ENCODE results near the gene ADPRS. TPM values are rescaled to one million over a fixed set of nuclear protein-coding genes. Genes with fewer than 3 reads are reported as not detected.

Gene ADPRS
- total RNA-seq, 2 experiments from 2014 or later = 22.6 to 24.6 TPM

GRCh38 chr1:36112823-36113222, 24.1 kb downstream of the ADPRS start:
- TF ChIP-seq CTCF (IDR thresholded peaks at IDR 0.05) = no peak
- intact Hi-C loops (cut with DNase I, micrococcal nuclease) = no loop called here
- Mint-ChIP-seq H3K27me3 (no peaks in the 10 kb centered on the region), H3K4me3 (no peak overlapping the region), H3K27ac (no peak overlapping the region), H3K9me3 (no peaks in the 10 kb centered on the region), H3K4me1 (ENCODE audit: low read depth) (peaks cover 35% of the 10 kb centered on the region), H3K36me3 (ENCODE audit: low read depth) (no peaks in the 10 kb centered on the region)
- no peaks in the 10 kb centered on the region for H3K9me3 ChIP-seq (ENCODE audit: control insufficient read depth in 1 of 2, insufficient read depth in 1 of 2, low read length in 2 of 2)
- H3K4me3 ChIP-seq (ENCODE audit: low read length) = no peak overlapping the region
- CTCF ChIA-PET = no interaction called here
- no peaks in the 10 kb centered on the region for H3K36me3 ChIP-seq (ENCODE audit: insufficient read depth, low read length)
- H3K27ac ChIP-seq (ENCODE audit: low read depth in 1 of 2, low read length in 2 of 2) = no peak overlapping the region
- H3K27me3 ChIP-seq (ENCODE audit: control insufficient read depth in 1 of 2, insufficient read depth in 2 of 2, low read length in 2 of 2) = no peaks in the 10 kb centered on the region
- ATAC-seq (ENCODE audit: poor library complexity) (no peak), DNase-seq (no peak)
- peaks cover 15% of the 10 kb centered on the region for H3K4me1 ChIP-seq (ENCODE audit: insufficient read depth, low read length)
- POLR2A ChIA-PET = no interaction called here

GRCh38 chr1:36114371-36114770, 25.7 kb downstream of the ADPRS start:
- DNase-seq (no peak), ATAC-seq (ENCODE audit: poor library complexity) (no peak)
- CTCF ChIA-PET = interaction anchor here (0.6 kb wide), 1 partner anchor 463 kb away, joined by 3 read pairs; no protein-coding TSS in a partner anchor
- H3K36me3 Mint-ChIP-seq (ENCODE audit: low read depth) = no peaks in the 10 kb centered on the region
- TF ChIP-seq CTCF (IDR thresholded peaks at IDR 0.05) = no peak
- POLR2A ChIA-PET = no interaction called here
- Histone ChIP-seq H3K9me3 (ENCODE audit: control insufficient read depth in 1 of 2, insufficient read depth in 1 of 2, low read length in 2 of 2) (no peaks in the 10 kb centered on the region), H3K27ac (ENCODE audit: low read depth in 1 of 2, low read length in 2 of 2) (no peak overlapping the region), H3K27me3 (ENCODE audit: control insufficient read depth in 1 of 2, insufficient read depth in 2 of 2, low read length in 2 of 2) (no peaks in the 10 kb centered on the region), H3K4me3 (ENCODE audit: low read length) (no peak overlapping the region), H3K36me3 (ENCODE audit: insufficient read depth, low read length) (no peaks in the 10 kb centered on the region), H3K4me1 (ENCODE audit: insufficient read depth, low read length) (peaks cover 4% of the 10 kb centered on the region)
- no peak overlapping the region for H3K4me3 Mint-ChIP-seq
- H3K27ac Mint-ChIP-seq = no peak overlapping the region
- intact Hi-C loops (cut with DNase I, micrococcal nuclease) = no loop called here
- peaks cover 3% of the 10 kb centered on the region for H3K27me3 Mint-ChIP-seq
- no peaks in the 10 kb centered on the region for H3K9me3 Mint-ChIP-seq
- H3K4me1 Mint-ChIP-seq (ENCODE audit: low read depth) = peaks cover 19% of the 10 kb centered on the region

GRCh38 chr1:36115200-36115669, 26.5 kb downstream of the ADPRS start:
- intact Hi-C loops (cut with DNase I, micrococcal nuclease) = no loop called here
- H3K27ac Mint-ChIP-seq = no peak overlapping the region
- peaks cover 14% of the 10 kb centered on the region for H3K4me1 Mint-ChIP-seq (ENCODE audit: low read depth)

More at GRCh38 chr1:36115200-36115669, 26.5 kb downstream of the ADPRS start:
- no peaks in the 10 kb centered on the region for H3K27me3 ChIP-seq (ENCODE audit: control insufficient read depth in 1 of 2, insufficient read depth in 2 of 2, low read length in 2 of 2)
- H3K36me3 ChIP-seq (ENCODE audit: insufficient read depth, low read length) = no peaks in the 10 kb centered on the region
- H3K4me1 ChIP-seq (ENCODE audit: insufficient read depth, low read length) = no peaks in the 10 kb centered on the region
- no peaks in the 10 kb centered on the region for H3K9me3 Mint-ChIP-seq
- H3K27ac ChIP-seq (ENCODE audit: low read depth in 1 of 2, low read length in 2 of 2) = no peak overlapping the region
- no peak for TF ChIP-seq CTCF (IDR thresholded peaks at IDR 0.05)
- no peak overlapping the region for H3K4me3 Mint-ChIP-seq
- POLR2A ChIA-PET = no interaction called here
- DNase-seq (no peak), ATAC-seq (ENCODE audit: poor library complexity) (no peak)
- H3K36me3 Mint-ChIP-seq (ENCODE audit: low read depth) = no peaks in the 10 kb centered on the region
- peaks cover 7% of the 10 kb centered on the region for H3K27me3 Mint-ChIP-seq
- H3K9me3 ChIP-seq (ENCODE audit: control insufficient read depth in 1 of 2, insufficient read depth in 1 of 2, low read length in 2 of 2) = no peaks in the 10 kb centered on the region
- no peak overlapping the region for H3K4me3 ChIP-seq (ENCODE audit: low read length)
- CTCF ChIA-PET = no interaction called here
